ENCODE results near the gene MUS81.
"Not testable (repeated sequence)": the region's sequence is repeated elsewhere in the genome, so short reads cannot be mapped to it uniquely, and the experiment has no call there.

MUS81 gene

GRCh38 chr11:65844231-65844872 lies 15.9 kb upstream of the MUS81 start:
- DNase-seq (ENCODE audit: extremely low spot score, insufficient read length, low read depth) = no peak
- no peak for FAIRE-seq

GRCh38 chr11:65847746-65848145 lies 12.5 kb upstream of the MUS81 start:
- no peak for FAIRE-seq
- no peak for DNase-seq (ENCODE audit: extremely low spot score, insufficient read length, low read depth)

DNA sequence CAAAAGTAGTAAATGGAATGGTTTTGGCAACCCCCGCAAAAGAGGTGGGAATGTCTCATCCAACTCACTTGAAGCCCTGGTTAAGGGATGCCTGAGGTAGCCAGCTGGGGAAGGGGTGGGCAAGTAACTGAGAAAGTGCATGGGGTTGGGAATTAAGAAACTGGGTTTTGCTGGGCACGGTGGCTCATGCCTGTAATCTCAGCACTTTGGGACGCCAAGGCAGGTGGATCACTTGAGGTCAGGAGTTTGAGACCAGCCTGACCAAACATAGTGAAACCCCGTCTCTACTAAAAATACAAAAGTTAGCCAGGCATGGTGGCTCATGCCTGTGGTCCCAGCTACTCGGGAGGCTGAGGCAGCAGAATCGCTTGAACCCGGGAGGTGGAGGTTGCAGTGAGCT lies 11.5 kb upstream of the MUS81 start:
- not testable (repeated sequence) for DNase-seq (ENCODE audit: extremely low spot score, insufficient read length, low read depth); FAIRE-seq

- FAIRE-seq (no peak), DNase-seq (ENCODE audit: extremely low spot score, insufficient read length, low read depth) (no peak)
Observed at GRCh38 chr11:65849366-65849765, 10.9 kb upstream of the MUS81 start.

GRCh38 chr11:65849771-65850216 lies 10.4 kb upstream of the MUS81 start:
- DNase-seq (ENCODE audit: extremely low spot score, insufficient read length, low read depth) (no peak), FAIRE-seq (no peak)

GRCh38 chr11:65850217-65851082 lies 9.8 kb upstream of the MUS81 start:
- FAIRE-seq = no peak
- no peak for DNase-seq (ENCODE audit: extremely low spot score, insufficient read length, low read depth)

GRCh38 chr11:65851083-65851579 lies 9.1 kb upstream of the MUS81 start:
- DNase-seq (ENCODE audit: extremely low spot score, insufficient read length, low read depth) (no peak), FAIRE-seq (no peak)

DNA sequence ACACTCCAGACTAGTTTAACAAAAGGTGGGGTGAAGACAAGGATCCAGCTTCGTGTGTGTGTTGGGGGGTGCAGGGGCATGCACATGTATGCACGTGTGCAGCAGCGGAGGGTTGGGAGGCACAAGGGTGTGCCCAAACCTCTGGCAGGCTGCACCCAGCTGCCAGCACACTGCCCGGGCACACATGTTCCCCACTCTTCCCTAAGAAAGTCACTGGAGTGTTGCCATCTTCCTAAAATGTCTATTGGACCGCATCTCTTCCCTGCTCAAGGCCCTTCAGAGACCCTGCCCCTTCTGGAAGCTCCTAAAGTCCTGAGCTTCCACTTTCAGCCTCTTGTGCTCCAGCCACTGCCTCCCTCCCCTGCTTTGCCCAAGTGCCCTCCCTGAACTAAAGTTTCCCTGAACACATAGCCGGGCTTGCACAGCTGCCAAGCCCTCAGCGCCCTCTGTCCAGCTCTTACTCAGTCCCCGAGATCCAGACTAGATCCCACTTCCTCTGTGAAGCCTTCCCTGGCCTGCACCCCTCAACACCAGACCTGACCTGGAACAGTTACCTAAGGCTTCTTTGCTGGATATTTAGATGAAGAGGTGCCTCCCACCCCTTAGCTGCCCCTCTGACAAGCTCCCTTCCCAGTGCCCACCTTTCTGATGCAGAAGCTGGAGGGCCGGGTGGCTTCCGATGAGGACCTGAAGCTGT lies 8.3 kb upstream of the MUS81 start:
- FAIRE-seq = no peak
- no peak for DNase-seq (ENCODE audit: extremely low spot score, insufficient read length, low read depth)

- no peak for FAIRE-seq
- DNase-seq (ENCODE audit: extremely low spot score, insufficient read length, low read depth) = no peak
Observed at GRCh38 chr11:65852508-65853245, 7.6 kb upstream of the MUS81 start.

GRCh38 chr11:65853246-65853979 lies 6.8 kb upstream of the MUS81 start:
- no peak for FAIRE-seq
- DNase-seq (ENCODE audit: extremely low spot score, insufficient read length, low read depth) = no peak

GRCh38 chr11:65854161-65854592 lies 6.1 kb upstream of the MUS81 start:
- DNase-seq (ENCODE audit: extremely low spot score, insufficient read length, low read depth) (no peak), FAIRE-seq (no peak)

GRCh38 chr11:65854852-65855837 lies 5.1 kb upstream of the MUS81 start:
- FAIRE-seq = no peak
- DNase-seq (ENCODE audit: extremely low spot score, insufficient read length, low read depth) = no peak

- no peak for FAIRE-seq
Observed at GRCh38 chr11:65855927-65856363, 4.3 kb upstream of the MUS81 start.

DNA sequence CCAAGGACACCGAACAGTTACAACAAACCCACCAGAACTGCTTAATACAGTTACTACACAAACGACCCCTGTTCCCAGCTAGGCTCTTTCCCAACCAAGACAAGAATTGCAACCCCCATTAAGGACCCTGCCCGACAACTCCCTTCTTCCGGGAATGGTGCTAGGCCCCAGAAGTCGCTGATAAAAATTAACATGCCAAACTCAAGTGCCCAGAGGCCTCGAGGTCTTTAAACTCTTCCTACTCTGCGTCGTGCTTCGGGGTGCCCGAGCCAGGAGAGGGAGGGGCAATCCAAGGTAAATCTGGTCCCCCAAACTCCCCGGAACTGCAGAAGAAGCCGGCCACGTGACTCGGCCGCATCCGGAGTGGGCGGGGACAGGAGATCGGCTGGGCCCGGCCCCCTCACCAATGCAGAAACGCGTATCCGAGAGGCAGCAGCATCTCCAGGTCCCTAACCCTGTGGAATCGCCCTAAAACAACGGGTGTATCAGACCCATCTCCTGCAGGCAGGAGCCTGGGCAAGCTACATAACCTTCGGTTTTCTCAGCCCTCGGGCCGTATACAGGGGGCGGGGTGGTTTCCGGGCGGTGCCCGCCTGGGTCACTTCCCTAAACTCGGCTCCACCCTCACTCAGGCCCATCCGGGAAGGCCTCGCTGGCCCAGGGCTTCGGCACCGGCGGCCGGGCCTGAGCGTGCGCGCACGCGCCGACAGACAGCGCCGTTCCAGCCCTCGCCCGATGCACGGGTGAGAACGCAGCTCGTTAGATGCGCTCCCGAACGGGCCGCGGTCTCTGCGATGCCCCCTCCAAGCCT lies 3.3 kb upstream of the MUS81 start:
- FAIRE-seq = peak; percentile 68
- no peak for DNase-seq (ENCODE audit: extremely low spot score, insufficient read length, low read depth)

More at GRCh38 chr11:65855927-65856363, 4.3 kb upstream of the MUS81 start:
- no peak for DNase-seq (ENCODE audit: extremely low spot score, insufficient read length, low read depth)

DNA sequence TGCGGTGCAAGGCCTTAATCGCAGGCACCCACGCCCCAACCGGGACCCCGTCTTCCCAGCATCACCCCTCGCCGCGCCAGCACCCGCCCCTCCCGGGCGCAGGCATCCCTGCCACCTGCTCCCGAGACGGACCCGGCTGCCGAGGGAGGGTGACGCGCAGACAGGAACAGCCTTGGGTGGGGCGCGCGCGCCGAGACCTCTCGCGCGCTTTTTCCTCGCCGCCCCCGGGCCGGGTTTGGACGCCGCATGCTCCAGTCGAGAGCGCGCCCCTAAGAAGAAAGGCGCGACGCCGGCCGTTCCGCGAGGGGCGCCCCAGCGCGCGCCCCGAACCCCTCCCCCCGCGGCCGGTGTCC lies 2.8 kb upstream of the MUS81 start:
- DNase-seq (ENCODE audit: extremely low spot score, insufficient read length, low read depth) (no peak), FAIRE-seq (no peak)

- DNase-seq (ENCODE audit: extremely low spot score, insufficient read length, low read depth) (peak; percentile 72), FAIRE-seq (peak; percentile 85)
Observed at GRCh38 chr11:65857853-65858680, 2.2 kb upstream of the MUS81 start, which contains the start of gene CFL1. TSS of gene CFL1 (minus strand) at chr11:65858180. CDS start at chr11:65858099, 81 bp downstream.
